Heart left ventricle (tissue), 16 donors: ENCODE data around the gene TDRD6. TPM values are rescaled to one million over a fixed set of nuclear protein-coding genes. Genes with fewer than 3 reads are reported as not detected.
A peak's percentile ranks its signal among the peaks of the same experiment; 100 is the strongest.

Source experiments
- ATAC-seq, 4 donors: fragments of 200-7000 bp; cut with Tn5 transposase; one replicate each; pipeline ENCODE4 v1.9.1; 2020 to 2022; ENCODE audit warnings: moderate library complexity in 4 of 4, mild to moderate bottlenecking in 3 of 4, moderate number of reproducible peaks in 1 of 4
- DNase-seq, 5 donors: peaks; one replicate each; pipeline ENCODE4 v3.0.0-alpha.2; 2020
- H3K27ac ChIP-seq, 12 donors: fragments of 200-600 bp; sonication (generic) in 4 of 12; one replicate each; pipeline versions ENCODE4 v1.5.0 to v1.8.0; 2016 to 2022; ENCODE audit warnings: mild to moderate bottlenecking in 2 of 12
- H3K27me3 ChIP-seq, 9 donors: fragments of 200-600 bp; sonication (generic) in 2 of 9; one replicate each; pipeline versions ENCODE4 v1.5.1 to v1.8.0; 2016 to 2022; ENCODE audit warnings: mild to moderate bottlenecking in 3 of 9
- H3K36me3 ChIP-seq, 9 donors: fragments of 200-600 bp; sonication (generic) in 2 of 9; one replicate each; pipeline versions ENCODE4 v1.5.0 to v1.8.0; 2018 to 2022; ENCODE audit warnings: mild to moderate bottlenecking in 2 of 9
- H3K4me1 ChIP-seq, 12 donors: fragments of 200-600 bp; sonication (generic) in 4 of 12; one replicate each; pipeline versions ENCODE4 v1.5.0 to v1.8.0; 2016 to 2022; ENCODE audit warnings: mild to moderate bottlenecking in 3 of 12
- H3K4me3 ChIP-seq, 12 donors: fragments of 200-600 bp; sonication (generic) in 4 of 12; one replicate each; pipeline versions ENCODE4 v1.5.0 to v1.8.0; 2017 to 2022; ENCODE audit warnings: mild to moderate bottlenecking in 9 of 12, moderate library complexity in 4 of 12
- H3K9me3 ChIP-seq, 12 donors: fragments of 200-600 bp; sonication (generic) in 4 of 12; one replicate each; pipeline versions ENCODE4 v1.5.0 to v1.8.0; 2016 to 2022; ENCODE audit warnings: mild to moderate bottlenecking in 1 of 12
- POLR2A ChIP-seq, 2 donors: fragments of 450-650 bp; IDR thresholded peaks; one replicate each; pipeline ENCODE4 v1.6.1; 2017; ENCODE audit warnings: antibody characterized with exemption in 2 of 2, mild to moderate bottlenecking in 2 of 2, moderate library complexity in 2 of 2
- WGBS, 4 donors: extraction: QIAGEN DNeasy Blood & Tissue Kit in 2 of 4; methylation state at CpG; one replicate each; pipeline versions ENCODE4 v1.1.5 to v1.1.7; 2013 to 2018; 5-methylcytosine and 5-hydroxymethylcytosine counted together
- intact Hi-C, 10 donors: fragments of 100-400 bp; cut with DNase I; formaldehyde crosslinking; loops; one replicate each; pipeline versions ENCODE4 v1.11.1 to v1.14.2; 2022
- polyA plus RNA-seq, 2 donors: library from polyadenylated mRNA; stranded (reverse); fragments of 200-250 nt; gene quantifications; one replicate each; pipeline ENCODE4 v1.2.3, GENCODE V29; 2013
- total RNA-seq, 9 donors: library from RNA; depleted of rRNA in 2 of 9; stranded (reverse); fragments of >200 nt in 2 of 9; fragmentation: NEBNext Ultra II Directional in 3 of 9; extraction: Animal tissue kit (Norgen Biotek cat#: 25700) in 3 of 9; gene quantifications; one replicate each; pipeline versions ENCODE4 v1.1.0 to v1.2.4, GENCODE V29; 2016 to 2023
- TF ChIP-seq, protein P1 (sequence below), 12 donors: fragments of 200-600 bp; sonication (generic) in 4 of 12; IDR thresholded peaks; one replicate each; pipeline versions ENCODE4 v1.5.0 to v1.8.0; 2018 to 2022; ENCODE audit warnings: antibody characterized with exemption in 12 of 12, mild to moderate bottlenecking in 5 of 12
- donor health status: ischemic (EF 13 %, LVEDD 7.1; RV severe dilation, severe dysfunction).
- donor health status: healthy with polysubstance abuse.
- donor health status: DM: no; HTN: yes; CAD: no.
- donor health status: DM: no; HTN: no; CAD: no.
- donor health status: ischemic (EF 25% LVEDD 6.9; RV normal size, moderate dysfunction).
- donor health status: ischemic (EF 25% LVEDD 5.7; RV mildly dilated, moderate dysfunction).
- donor health status: healthy.
- donor health status: DM: yes; HTN: yes; CAD: no.
- donor health status: ischemic (EF 35%, LVEDD 5.7; RV mildly dilated, moderate dysfunction).
- donor health status: nonischemic (EF 11% LVEDD 7.7; RV severe dilation, severe dysfunction).
- donor health status: DM: yes; HTN: yes; CAD: no.
- donor health status: PGD.
- donor health status: ischemic (EF 29% LVEDD 5.4; RV normal size, mild dysfunction).
- donor health status: nonischemic (EF 23%, LVEDD 6.1; RV moderate dilation, normal function).

TDRD6 gene
- total and polyA plus RNA-seq, 11 donors, result 0.08 to 1.5 (median 0.52) TPM

DNA sequence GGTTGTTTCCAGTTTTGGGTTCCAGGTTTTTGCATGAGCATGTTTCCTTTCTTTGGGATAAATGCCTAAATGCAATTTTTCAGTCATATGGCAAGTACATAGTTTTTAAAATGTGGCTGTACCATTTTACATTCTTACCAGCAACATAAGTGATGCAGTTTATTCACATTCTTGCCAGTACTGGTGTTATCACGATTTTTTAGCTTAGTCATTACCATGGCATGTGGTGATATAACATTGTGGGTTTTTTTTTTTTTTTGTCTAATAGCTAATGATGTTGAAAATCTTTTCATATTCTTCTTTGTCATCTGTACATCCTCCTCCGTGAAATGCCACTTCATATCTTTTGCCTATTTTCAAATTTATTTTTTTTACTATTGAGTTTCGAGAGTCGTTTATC lies 2.9 kb upstream of the TDRD6 start:
- intact Hi-C loops, result no loop called here
- no peak for DNase-seq
- TF ChIP-seq, protein P1, sequence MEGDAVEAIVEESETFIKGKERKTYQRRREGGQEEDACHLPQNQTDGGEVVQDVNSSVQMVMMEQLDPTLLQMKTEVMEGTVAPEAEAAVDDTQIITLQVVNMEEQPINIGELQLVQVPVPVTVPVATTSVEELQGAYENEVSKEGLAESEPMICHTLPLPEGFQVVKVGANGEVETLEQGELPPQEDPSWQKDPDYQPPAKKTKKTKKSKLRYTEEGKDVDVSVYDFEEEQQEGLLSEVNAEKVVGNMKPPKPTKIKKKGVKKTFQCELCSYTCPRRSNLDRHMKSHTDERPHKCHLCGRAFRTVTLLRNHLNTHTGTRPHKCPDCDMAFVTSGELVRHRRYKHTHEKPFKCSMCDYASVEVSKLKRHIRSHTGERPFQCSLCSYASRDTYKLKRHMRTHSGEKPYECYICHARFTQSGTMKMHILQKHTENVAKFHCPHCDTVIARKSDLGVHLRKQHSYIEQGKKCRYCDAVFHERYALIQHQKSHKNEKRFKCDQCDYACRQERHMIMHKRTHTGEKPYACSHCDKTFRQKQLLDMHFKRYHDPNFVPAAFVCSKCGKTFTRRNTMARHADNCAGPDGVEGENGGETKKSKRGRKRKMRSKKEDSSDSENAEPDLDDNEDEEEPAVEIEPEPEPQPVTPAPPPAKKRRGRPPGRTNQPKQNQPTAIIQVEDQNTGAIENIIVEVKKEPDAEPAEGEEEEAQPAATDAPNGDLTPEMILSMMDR (IDR thresholded peaks at IDR 0.05), result no peak
- TF ChIP-seq POLR2A (IDR thresholded peaks at IDR 0.05), result no peak
- no peaks in the 10 kb centered on the region for H3K36me3 ChIP-seq
- H3K4me3 ChIP-seq, result no peak overlapping the region
- H3K27me3 ChIP-seq, result no peaks in the 10 kb centered on the region
- no peak overlapping the region for H3K27ac ChIP-seq
- WGBS, 4 donors, result 68 to 76% (median 72%) methylated on average over 4 of the region's 4 CpGs
- no peaks in the 10 kb centered on the region for H3K4me1 ChIP-seq
- no peaks in the 10 kb centered on the region for H3K9me3 ChIP-seq
- ATAC-seq, result no peak

DNA sequence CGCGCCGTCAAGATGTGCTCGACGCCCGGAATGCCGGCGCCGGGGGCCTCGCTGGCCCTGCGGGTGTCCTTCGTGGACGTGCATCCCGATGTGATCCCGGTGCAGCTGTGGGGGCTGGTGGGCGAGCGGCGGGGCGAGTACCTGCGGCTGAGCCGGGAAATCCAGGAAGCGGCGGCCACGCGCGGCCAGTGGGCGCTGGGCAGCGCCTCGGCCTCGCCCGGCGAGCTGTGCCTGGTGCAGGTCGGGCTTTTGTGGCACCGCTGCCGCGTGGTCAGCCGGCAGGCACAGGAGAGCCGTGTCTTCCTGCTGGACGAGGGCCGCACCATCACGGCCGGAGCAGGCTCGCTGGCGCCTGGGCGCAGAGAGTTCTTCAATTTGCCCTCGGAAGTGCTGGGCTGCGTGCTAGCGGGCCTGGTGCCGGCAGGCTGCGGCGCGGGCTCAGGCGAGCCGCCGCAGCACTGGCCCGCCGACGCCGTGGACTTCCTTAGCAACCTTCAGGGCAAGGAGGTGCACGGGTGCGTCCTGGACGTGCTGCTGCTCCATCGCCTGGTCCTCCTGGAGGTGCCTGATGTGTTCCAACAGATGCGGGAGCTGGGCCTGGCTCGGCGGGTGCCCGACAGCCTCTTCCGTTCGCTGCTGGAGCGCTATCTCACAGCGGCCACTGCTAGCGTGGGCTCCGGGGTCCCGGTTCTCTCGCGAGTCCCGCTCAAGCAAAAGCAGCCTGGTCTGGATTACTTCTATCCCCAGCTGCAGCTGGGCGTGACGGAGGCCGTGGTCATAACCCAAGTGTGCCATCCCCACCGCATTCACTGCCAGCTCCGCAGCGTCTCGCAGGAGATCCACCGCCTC lies 656 bp downstream of the TDRD6 start:
- Histone ChIP-seq H3K36me3 (no peaks in the 10 kb centered on the region), H3K4me3 (no peak overlapping the region), H3K27ac (no peak overlapping the region), H3K27me3 (no peaks in the 10 kb centered on the region), H3K9me3 (no peaks in the 10 kb centered on the region), H3K4me1 (no peaks in the 10 kb centered on the region)
- ATAC-seq, result peak in 1 of 4 donors; percentile 33
- peak in 1 of 5 donors; percentile 49 for DNase-seq
- TF ChIP-seq, protein P1 (IDR thresholded peaks at IDR 0.05), result no peak
- no peak for TF ChIP-seq POLR2A (IDR thresholded peaks at IDR 0.05)
- intact Hi-C loops, result no loop called here
- 91 to 95% (median 94%) methylated on average over 44 to 85 of the region's 85 CpGs for WGBS, 4 donors

DNA sequence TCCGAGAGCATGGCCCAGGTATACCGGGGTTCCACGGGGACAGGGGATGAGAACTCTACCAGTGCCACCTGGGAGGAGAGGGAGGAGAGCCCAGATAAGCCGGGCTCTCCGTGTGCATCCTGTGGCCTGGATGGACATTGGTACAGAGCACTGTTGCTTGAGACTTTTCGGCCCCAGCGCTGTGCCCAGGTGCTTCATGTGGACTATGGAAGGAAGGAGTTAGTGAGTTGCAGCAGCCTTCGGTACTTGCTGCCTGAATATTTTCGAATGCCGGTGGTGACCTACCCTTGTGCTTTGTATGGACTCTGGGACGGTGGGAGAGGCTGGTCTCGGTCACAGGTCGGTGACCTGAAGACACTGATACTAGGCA lies 1.3 kb downstream of the TDRD6 start:
- DNase-seq, result no peak
- H3K27me3 ChIP-seq, result no peaks in the 10 kb centered on the region
- H3K4me3 ChIP-seq, result no peak overlapping the region
- intact Hi-C loops, result no loop called here
- H3K4me1 ChIP-seq, result no peaks in the 10 kb centered on the region
- no peak overlapping the region for H3K27ac ChIP-seq
- no peaks in the 10 kb centered on the region for H3K9me3 ChIP-seq
- WGBS, 4 donors, result 95 to 97% (median 96%) methylated on average over 9 to 13 of the region's 13 CpGs
- ATAC-seq, result peak in 1 of 4 donors; percentile 41
- no peaks in the 10 kb centered on the region for H3K36me3 ChIP-seq
- TF ChIP-seq, protein P1 (IDR thresholded peaks at IDR 0.05), result no peak
- no peak for TF ChIP-seq POLR2A (IDR thresholded peaks at IDR 0.05)

DNA sequence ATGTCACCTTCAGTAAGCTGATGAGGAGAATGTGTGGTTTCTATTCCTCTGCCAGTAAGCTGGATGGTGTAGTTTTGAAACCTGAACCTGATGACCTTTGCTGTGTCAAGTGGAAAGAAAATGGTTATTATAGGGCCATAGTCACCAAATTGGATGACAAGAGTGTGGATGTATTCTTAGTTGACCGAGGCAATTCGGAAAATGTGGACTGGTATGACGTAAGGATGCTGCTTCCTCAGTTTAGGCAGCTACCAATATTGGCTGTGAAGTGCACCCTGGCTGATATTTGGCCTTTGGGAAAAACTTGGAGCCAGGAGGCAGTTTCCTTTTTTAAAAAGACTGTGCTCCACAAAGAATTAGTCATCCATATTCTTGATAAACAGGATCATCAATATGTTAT lies 2.0 kb downstream of the TDRD6 start:
- TF ChIP-seq POLR2A (IDR thresholded peaks at IDR 0.05), result no peak
- TF ChIP-seq, protein P1 (IDR thresholded peaks at IDR 0.05), result no peak
- Histone ChIP-seq H3K9me3 (no peaks in the 10 kb centered on the region), H3K36me3 (no peaks in the 10 kb centered on the region), H3K27ac (no peak overlapping the region), H3K27me3 (no peaks in the 10 kb centered on the region), H3K4me3 (no peak overlapping the region), H3K4me1 (no peaks in the 10 kb centered on the region)
- no peak for ATAC-seq
- intact Hi-C loops, result no loop called here
- no peak for DNase-seq
- 90 to 96% (median 92%) methylated on average over 3 of the region's 3 CpGs for WGBS, 4 donors
